ENCODE results near the gene ANK3.

ANK3 gene

GRCh38 chr10:60313589-60313952, 76.1 kb downstream of the ANK3 start:
- POLR2A ChIA-PET, result no interaction called here
- Histone ChIP-seq H3K27ac (ENCODE audit: extremely low read depth, low read depth, low read length) (no peak overlapping the region), H3K36me3 (ENCODE audit: control insufficient read depth in 2 of 2, insufficient read depth in 1 of 2, low read length in 2 of 2) (no peaks in the 10 kb centered on the region), H3K4me3 (ENCODE audit: low read depth, low read length) (no peak overlapping the region), H3K9me3 (ENCODE audit: control insufficient read depth, insufficient read depth, low read depth, low read length) (no peaks in the 10 kb centered on the region), H3K4me1 (ENCODE audit: control insufficient read depth, insufficient read depth, low read length) (no peaks in the 10 kb centered on the region)
- CTCF ChIA-PET, result interaction anchor here (0.9 to 1.2 kb wide), 4 partner anchors 11 to 120 kb away, joined by 3 to 5 read pairs (median 4); no protein-coding TSS in a partner anchor
- TF ChIP-seq FEZF1 (tag by site-specific recombination; IDR thresholded peaks at IDR 0.05) (no peak), ZNF701 (tag by site-specific recombination; IDR thresholded peaks at IDR 0.05) (no peak), GLIS1 (tag by site-specific recombination; IDR thresholded peaks at IDR 0.05) (no peak), PRDM2 (tag by site-specific recombination; IDR thresholded peaks at IDR 0.05; ENCODE audit: borderline replicate concordance) (no peak), SCRT2 (tag by site-specific recombination; IDR thresholded peaks at IDR 0.05) (no peak), ZNF473 (tag by site-specific recombination; IDR thresholded peaks at IDR 0.05) (no peak), ZNF600 (tag by site-specific recombination; IDR thresholded peaks at IDR 0.05) (no peak), ZBTB11 (tag by site-specific recombination; conservative IDR thresholded peaks at IDR 0.05; ENCODE audit: low read depth) (no peak), ZNF10 (tag by site-specific recombination; IDR thresholded peaks at IDR 0.05) (no peak), ZNF184 (tag by site-specific recombination; IDR thresholded peaks at IDR 0.05) (no peak), ZNF26 (tag by site-specific recombination; IDR thresholded peaks at IDR 0.05) (no peak), ZNF138 (tag by site-specific recombination; IDR thresholded peaks at IDR 0.05; ENCODE audit: borderline replicate concordance) (no peak)

- Histone ChIP-seq H3K27ac (ENCODE audit: extremely low read depth, low read depth, low read length) (no peak overlapping the region), H3K4me3 (ENCODE audit: low read depth, low read length) (no peak overlapping the region), H3K9me3 (ENCODE audit: control insufficient read depth, insufficient read depth, low read depth, low read length) (no peaks in the 10 kb centered on the region), H3K4me1 (ENCODE audit: control insufficient read depth, insufficient read depth, low read length) (no peaks in the 10 kb centered on the region), H3K36me3 (ENCODE audit: control insufficient read depth in 2 of 2, insufficient read depth in 1 of 2, low read length in 2 of 2) (no peaks in the 10 kb centered on the region)
- ChIA-PET CTCF (interaction anchor here (0.9 to 1.2 kb wide), 2 partner anchors 10 to 18 kb away, joined by 3 to 5 read pairs; no protein-coding TSS in a partner anchor), POLR2A (no interaction called here)
- TF ChIP-seq ZNF324 (tag by site-specific recombination; IDR thresholded peaks at IDR 0.05), result no peak
- no peak for TF ChIP-seq ZNF626 (tag by site-specific recombination; IDR thresholded peaks at IDR 0.05)
- no peak for TF ChIP-seq ZNF223 (tag by site-specific recombination; IDR thresholded peaks at IDR 0.05)
- TF ChIP-seq OVOL3 (tag by site-specific recombination; IDR thresholded peaks at IDR 0.05), result no peak
- no peak for TF ChIP-seq ZNF121 (tag by site-specific recombination; IDR thresholded peaks at IDR 0.05)
- no peak for TF ChIP-seq ZNF549 (tag by site-specific recombination; IDR thresholded peaks at IDR 0.05)
- TF ChIP-seq MEIS1 (CRISPR knock-in tag; IDR thresholded peaks at IDR 0.05; ENCODE audit: borderline replicate concordance), result no peak
Measured at GRCh38 chr10:60312818-60313588, 76.7 kb downstream of the ANK3 start.
